Body of pancreas (tissue), 4 donors: ENCODE data around the gene ABI1. TPM values are rescaled to one million over a fixed set of nuclear protein-coding genes. Genes with fewer than 3 reads are reported as not detected.

ENCODE experiments used
- ATAC-seq: fragments of 150-250 bp; one replicate; pipeline ENCODE4 v1.9.1; 2016
- DNase-seq, 4 donors: peaks; one replicate each; pipeline ENCODE4 v3.0.0-alpha.2; 2019
- H3K27ac ChIP-seq, 4 donors: fragments of 200-600 bp; sonication (generic); 1 replicate in 3 of 4; 2 replicates in 1 of 4; pipeline versions ENCODE4 v1.5.1 to v1.6.1; 2016 to 2019; ENCODE audit warnings: mild to moderate bottlenecking in 1 of 4, mixed read lengths in 1 of 4, moderate library complexity in 1 of 4
- H3K27me3 ChIP-seq, 2 donors: fragments of 200-600 bp; sonication (generic); one replicate each; pipeline ENCODE4 v1.6.0; 2016; ENCODE audit warnings: mild to moderate bottlenecking in 1 of 2
- H3K36me3 ChIP-seq, 2 donors: fragments of 200-600 bp; sonication (generic); replicated peaks in 1 of 2; 2 replicates each; pipeline ENCODE4 v1.5.1; 2016; ENCODE audit warnings: low read depth in 2 of 2; ENCODE audit not compliant: insufficient read depth in 1 of 2
- H3K4me1 ChIP-seq: fragments of 200-600 bp; sonication (generic); one replicate; pipeline ENCODE4 v1.6.0; 2016
- H3K4me3 ChIP-seq, 2 donors: fragments of 200-600 bp; sonication (generic); 1 replicate in 1 of 2; 2 replicates in 1 of 2; pipeline ENCODE4 v1.5.1; 2016 to 2019
- H3K9me3 ChIP-seq, 3 donors: fragments of 200-600 bp; sonication (generic); 1 replicate in 2 of 3; 2 replicates in 1 of 3; pipeline ENCODE4 v1.5.1; 2016
- POLR2A ChIP-seq, 3 donors: fragments of 450-650 bp; IDR thresholded peaks; one replicate each; pipeline ENCODE4 v1.6.1; 2016; ENCODE audit warnings: antibody characterized with exemption in 3 of 3, mild to moderate bottlenecking in 2 of 3
- WGBS, 2 donors: methylation state at CpG; one replicate each; pipeline ENCODE4 v1.1.5; 2017; 5-methylcytosine and 5-hydroxymethylcytosine counted together
- intact Hi-C: fragments of 100-400 bp; cut with DNase I; formaldehyde crosslinking; loops from one replicate; pipeline ENCODE4 v1.15.1; 2023
- total RNA-seq, 2 donors: library from RNA; depleted of rRNA; stranded (reverse); fragments of >200 nt; gene quantifications; one replicate each; pipeline ENCODE4 v1.1.0, GENCODE V29; 2016
- TF ChIP-seq, protein P1 (sequence below), 7 experiments: fragments of 450-650 bp in 4 of 7; fragments of 200-600 bp in 3 of 7; sonication (generic) in 3 of 7; IDR thresholded peaks; one replicate each; pipeline ENCODE4 v1.5.1; 2016 to 2019; ENCODE audit warnings: antibody characterized with exemption in 7 of 7

ABI1 gene
- total RNA-seq, 2 donors from 2014 or later: 13.5 to 24.9 TPM

DNA sequence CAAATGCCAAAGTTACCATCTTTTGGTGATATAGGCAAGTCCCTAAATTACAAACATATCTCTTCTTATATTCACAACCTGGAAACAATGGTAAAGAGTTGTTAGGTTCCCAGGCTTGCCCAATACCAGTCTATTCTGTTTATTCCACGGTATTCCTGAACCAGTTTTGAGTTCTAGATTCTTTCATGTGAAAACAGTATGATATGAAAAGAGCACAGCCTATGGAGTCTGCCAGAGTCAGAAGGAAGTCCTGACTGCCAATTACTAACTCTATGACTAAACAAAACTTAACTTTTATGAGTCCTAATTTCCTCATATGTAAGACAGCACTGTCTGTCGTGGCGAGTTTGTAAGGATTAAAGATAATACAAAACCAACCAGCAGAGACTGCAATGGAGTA is 5.6 kb downstream of the ABI1 start:
- Histone ChIP-seq H3K4me3 (no peak overlapping the region), H3K27ac (no peak overlapping the region), H3K27me3 (no peaks in the 10 kb centered on the region), H3K4me1 (peaks cover 47% of the 10 kb centered on the region), H3K36me3 (no peaks in the 10 kb centered on the region), H3K9me3 (no peaks in the 10 kb centered on the region)
- WGBS, 2 donors: 57 to 61% methylated on average over 3 of the region's 3 CpGs
- no peak for ATAC-seq
- DNase-seq: no peak
- intact Hi-C loops: no loop called here
- TF ChIP-seq, protein P1, sequence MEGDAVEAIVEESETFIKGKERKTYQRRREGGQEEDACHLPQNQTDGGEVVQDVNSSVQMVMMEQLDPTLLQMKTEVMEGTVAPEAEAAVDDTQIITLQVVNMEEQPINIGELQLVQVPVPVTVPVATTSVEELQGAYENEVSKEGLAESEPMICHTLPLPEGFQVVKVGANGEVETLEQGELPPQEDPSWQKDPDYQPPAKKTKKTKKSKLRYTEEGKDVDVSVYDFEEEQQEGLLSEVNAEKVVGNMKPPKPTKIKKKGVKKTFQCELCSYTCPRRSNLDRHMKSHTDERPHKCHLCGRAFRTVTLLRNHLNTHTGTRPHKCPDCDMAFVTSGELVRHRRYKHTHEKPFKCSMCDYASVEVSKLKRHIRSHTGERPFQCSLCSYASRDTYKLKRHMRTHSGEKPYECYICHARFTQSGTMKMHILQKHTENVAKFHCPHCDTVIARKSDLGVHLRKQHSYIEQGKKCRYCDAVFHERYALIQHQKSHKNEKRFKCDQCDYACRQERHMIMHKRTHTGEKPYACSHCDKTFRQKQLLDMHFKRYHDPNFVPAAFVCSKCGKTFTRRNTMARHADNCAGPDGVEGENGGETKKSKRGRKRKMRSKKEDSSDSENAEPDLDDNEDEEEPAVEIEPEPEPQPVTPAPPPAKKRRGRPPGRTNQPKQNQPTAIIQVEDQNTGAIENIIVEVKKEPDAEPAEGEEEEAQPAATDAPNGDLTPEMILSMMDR (IDR thresholded peaks at IDR 0.05): no peak
- no peak for TF ChIP-seq POLR2A (IDR thresholded peaks at IDR 0.05)

DNA sequence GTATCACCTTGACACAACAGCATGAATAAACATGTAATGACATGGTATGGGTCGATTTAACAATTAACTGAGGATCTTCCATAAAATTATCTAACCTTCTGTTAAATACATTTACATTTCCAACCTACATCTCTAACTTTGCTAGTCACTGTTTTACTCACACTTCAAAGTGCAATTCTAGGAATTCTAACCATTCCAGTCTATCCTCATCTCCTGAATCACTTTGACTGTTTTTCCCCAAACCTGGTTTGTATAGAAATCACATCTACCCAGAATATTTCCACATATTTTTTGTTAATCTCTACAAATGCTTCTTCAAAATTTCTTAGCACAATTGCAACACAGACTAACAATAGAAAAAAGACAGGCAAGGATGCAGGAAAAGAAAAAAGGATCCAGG is 6.2 kb downstream of the ABI1 start:
- DNase-seq (no peak), ATAC-seq (no peak)
- no peaks in the 10 kb centered on the region for H3K27me3 ChIP-seq
- 15 to 23% methylated on average over 1 of the region's 1 CpG for WGBS, 2 donors
- intact Hi-C loops: no loop called here
- no peak overlapping the region for H3K4me3 ChIP-seq
- TF ChIP-seq POLR2A (IDR thresholded peaks at IDR 0.05): no peak
- TF ChIP-seq, protein P1 (IDR thresholded peaks at IDR 0.05): no peak
- H3K27ac ChIP-seq: no peak overlapping the region
- H3K36me3 ChIP-seq: no peaks in the 10 kb centered on the region
- H3K9me3 ChIP-seq: no peaks in the 10 kb centered on the region
- H3K4me1 ChIP-seq: peaks cover 47% of the 10 kb centered on the region

DNA sequence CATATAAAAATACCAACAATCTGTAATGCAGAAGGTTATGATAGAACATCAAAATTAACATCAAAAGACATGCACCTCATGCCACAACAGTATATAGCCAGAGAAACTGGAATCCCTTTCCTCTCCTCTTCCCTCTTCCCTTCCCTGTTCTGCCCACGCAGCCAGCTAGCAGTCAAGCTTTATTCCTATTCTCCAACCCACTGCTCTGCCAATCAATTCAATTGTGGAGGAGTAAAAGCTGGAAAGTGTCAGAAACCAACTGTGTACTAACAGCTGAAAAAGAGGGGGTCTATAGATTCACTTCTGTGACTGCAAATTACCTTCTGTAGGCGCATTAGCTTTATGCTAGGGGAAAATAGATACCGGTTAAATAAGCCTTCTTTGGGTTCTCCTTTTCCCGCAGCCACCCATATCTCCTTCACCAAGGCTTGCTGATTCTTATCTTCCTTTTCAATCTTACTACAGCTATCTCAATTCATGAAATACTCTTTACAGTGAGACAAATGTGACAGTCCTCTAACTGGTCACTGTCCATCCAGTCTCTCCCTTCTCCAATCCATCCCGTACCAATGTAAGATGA is 16.3 kb downstream of the ABI1 start:
- Histone ChIP-seq H3K36me3 (no peaks in the 10 kb centered on the region), H3K4me1 (no peaks in the 10 kb centered on the region), H3K27me3 (no peaks in the 10 kb centered on the region), H3K9me3 (no peaks in the 10 kb centered on the region), H3K4me3 (no peak overlapping the region), H3K27ac (no peak overlapping the region)
- intact Hi-C loops: no loop called here
- DNase-seq (no peak), ATAC-seq (no peak)
- TF ChIP-seq, protein P1 (IDR thresholded peaks at IDR 0.05): no peak
- no peak for TF ChIP-seq POLR2A (IDR thresholded peaks at IDR 0.05)
- 57 to 89% methylated on average over 5 of the region's 5 CpGs for WGBS, 2 donors

DNA sequence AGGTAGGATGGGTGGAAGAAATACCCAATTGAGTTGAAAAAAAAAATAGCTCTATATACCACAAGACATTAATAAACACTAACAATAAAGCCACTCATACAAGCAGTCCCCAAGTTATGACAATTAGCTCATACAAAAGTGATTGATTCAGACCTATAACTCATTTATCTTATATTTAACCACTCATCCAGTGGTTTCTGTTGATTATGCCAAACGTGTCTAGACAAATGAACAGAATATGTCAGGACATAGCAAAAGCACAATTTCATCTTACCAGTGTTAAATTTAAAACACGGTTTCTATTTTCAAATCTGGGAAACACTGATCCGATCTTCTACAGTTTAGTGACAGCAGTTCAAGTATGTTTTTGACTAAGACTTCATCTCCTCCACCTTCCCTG is 17.0 kb downstream of the ABI1 start:
- H3K9me3 ChIP-seq: no peaks in the 10 kb centered on the region

More for the DNA sequence above, 17.0 kb downstream of the ABI1 start:
- no peaks in the 10 kb centered on the region for H3K27me3 ChIP-seq
- H3K4me1 ChIP-seq: no peaks in the 10 kb centered on the region
- no peak overlapping the region for H3K4me3 ChIP-seq
- no peaks in the 10 kb centered on the region for H3K36me3 ChIP-seq
- H3K27ac ChIP-seq: no peak overlapping the region
- DNase-seq (no peak), ATAC-seq (no peak)
- TF ChIP-seq, protein P1 (IDR thresholded peaks at IDR 0.05): no peak
- TF ChIP-seq POLR2A (IDR thresholded peaks at IDR 0.05): no peak
- intact Hi-C loops: no loop called here
- 42 to 43% methylated on average over 3 of the region's 3 CpGs for WGBS, 2 donors
